HG02852 (cell line): ENCODE measurements around the gene LMCD1.
A peak's percentile ranks its signal among the peaks of the same experiment; 100 is the strongest.

Experiments
- ATAC-seq: cut with Tn5 transposase; IDR thresholded peaks from one replicate; pipeline ENCODE4 v1.9.1; 2021; ENCODE audit warnings: mild to moderate bottlenecking, moderate library complexity; ENCODE audit not compliant: unreplicated experiment

The LMCD1 gene

DNA sequence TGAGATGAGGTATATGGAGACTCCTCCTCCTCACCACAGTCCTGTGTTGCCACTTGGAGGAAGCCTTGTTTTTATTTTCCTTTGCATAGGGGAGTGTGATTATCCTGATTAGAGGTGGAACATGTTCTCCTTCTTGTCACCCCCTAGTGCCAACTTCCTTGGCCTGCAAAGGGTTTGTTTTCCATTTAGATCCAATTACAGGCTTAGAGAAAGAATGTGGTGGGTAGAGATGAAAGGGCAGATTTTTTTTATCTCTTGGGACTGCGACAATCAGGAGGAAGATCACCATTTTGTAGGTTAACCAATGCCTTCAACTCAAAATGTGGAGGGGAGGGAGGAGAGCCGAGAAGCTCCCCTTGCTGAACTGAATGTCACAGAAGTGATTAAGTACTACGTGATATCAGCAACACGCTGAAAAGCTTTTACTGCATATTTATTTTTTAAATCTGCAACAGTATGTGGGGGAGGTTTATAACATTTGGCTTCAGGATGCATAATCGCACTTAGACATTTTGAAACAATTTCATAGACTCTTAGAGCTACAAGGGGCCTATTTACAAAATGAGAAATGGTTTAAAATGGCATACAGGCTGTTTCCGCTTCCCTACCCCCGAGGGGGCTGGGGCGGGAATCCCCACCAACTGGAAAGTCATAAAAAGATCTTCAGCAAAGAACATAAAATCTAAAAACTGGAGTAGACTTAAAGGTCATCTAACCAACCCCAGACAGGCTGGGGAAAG, 2.4 kb downstream of the LMCD1 start:
- no peak for ATAC-seq

DNA sequence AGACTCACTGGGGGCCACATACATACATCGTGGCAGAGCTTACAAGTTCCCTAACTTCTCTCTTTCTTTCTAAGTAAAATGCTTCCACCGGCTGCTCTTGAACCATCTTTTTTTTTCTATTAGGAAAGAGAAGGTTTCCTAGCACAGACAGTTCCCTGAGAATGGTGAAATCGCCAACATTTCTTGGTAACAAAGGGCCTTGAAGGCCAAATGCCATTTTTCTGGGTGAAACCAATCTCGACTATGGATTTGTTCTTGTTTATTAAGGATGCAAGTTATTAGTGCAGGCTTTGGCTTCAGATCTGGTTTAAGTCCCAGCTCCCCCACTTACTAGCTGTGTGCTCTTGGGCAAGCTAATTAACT, 3.0 kb downstream of the LMCD1 start:
- ATAC-seq = no peak

DNA sequence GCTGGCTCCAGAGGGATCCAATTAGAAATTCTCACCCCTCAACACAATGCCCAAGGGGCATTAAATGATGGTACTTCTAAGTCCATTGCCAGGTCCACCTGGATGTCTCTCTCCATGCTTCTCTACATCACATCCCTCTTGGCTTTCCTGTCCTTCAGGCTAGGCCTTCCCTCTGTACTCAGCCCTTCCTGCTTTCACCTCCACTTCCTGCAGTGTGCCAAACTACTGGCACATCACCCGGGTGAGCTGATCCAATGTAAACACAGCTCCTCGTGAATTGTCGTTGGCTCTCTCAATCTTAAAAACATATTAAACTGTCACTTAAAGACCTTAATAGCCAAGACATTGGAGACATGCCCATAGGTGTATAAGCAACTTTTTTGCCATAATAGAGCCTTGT, 4.0 kb downstream of the LMCD1 start:
- ATAC-seq = no peak

DNA sequence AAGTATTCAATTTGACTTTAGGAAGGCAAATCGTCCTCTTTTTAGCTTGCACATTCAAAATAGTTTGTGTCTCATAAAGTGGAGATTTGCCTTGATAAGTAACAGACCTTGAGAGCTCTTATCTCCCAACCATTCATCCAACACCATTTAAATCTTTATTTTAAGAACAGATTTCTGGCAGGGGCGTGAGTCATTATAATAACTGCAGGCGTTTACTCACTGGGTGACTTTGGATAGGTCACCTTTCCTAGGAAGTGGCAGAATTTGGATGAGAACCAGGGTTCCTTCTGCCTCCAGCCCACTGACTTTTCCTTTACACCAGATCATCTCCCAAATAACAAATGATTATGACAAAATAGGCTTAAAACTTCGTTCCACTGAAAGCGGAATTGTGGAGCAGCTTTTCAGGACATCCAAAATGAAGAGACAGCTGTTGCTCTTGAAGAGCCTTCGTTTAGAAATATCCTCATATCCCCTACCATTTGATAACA, 5.0 kb downstream of the LMCD1 start:
- no peak for ATAC-seq

DNA sequence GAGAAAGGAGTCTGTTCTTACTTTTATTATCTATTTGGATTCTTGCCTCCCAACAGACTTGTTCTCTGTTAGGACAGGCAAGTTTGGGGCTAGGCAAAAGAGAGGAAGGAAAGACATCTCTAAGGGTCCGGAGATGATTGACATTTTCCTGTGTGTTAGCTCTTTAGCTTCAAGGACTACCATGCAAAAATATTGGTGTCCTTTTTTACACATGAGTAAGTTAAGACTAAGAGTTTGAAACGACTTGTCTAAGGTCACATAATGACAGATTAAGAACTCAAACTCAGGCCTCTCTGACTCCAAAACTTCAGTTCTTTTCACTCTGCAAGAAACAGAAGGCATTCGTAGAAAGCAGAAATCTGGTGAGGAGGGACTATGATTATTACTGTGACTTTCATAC, 5.9 kb downstream of the LMCD1 start:
- no peak for ATAC-seq

DNA sequence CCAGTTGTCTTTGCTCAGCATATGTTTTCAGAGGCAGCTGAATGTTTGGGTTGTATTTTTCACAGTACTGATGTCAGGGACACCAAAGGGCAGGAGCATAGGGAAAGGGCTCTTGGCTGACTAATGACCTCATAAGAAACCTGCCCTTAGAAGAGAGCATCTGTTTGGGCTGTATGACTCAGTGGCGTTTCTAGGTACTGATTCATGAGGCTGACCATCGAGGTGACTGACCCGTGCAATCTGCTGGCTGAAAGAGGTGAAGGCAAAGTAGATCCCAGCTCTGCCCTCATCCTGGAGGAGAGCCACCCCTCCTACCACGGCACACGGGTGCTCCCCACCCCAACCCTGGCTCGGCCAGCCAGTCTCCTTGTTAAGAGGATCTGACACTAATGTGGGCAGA, 8.3 kb downstream of the LMCD1 start:
- no peak for ATAC-seq

DNA sequence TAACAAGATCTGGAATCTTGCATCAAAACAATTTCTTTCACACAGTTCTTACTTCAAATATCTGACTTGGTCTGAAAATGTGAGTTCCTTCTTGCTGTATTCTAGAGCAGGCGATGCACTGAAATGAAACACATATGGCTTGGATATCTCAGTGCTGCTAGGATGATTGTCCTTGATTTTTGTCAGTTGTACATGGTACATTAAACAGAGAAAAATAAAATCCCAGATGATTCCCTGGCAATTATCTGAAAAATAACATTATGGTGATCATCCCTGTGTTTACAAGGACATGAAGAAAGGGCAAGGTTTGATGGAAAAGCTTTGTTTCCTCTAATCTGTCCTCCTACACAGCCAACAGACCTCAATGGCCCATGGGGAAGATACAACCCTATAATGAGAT, 10.6 kb downstream of the LMCD1 start:
- ATAC-seq = no peak

DNA sequence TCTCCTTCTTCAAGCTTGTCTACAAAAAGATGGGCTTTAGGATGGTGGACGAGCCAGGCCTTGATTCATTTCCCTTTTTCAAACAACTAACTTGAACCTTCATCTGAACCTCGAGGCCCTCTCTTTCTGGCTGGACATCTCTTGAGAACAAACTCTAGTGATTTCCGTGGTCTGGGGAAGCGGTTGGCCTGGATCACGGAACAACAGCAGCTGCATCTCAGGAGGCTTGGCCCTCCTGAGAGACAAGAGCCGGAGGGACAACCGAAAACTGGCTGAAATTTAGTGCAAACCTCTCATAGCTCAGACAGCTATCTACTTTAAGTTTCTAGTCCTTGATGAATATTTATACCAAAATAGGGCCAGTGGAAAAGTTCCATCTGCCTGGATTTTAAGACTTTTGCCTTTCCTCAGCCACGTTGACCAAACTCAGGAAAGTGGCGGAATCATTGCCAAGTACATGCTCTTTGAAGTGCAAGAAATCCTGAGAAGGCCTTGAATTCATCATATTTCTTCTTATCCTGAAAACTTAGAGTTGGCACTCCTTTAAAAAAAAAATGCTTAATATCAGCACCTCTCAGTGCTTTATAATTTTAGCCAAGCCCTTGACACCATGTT, 14.5 kb downstream of the LMCD1 start:
- ATAC-seq = no peak

DNA sequence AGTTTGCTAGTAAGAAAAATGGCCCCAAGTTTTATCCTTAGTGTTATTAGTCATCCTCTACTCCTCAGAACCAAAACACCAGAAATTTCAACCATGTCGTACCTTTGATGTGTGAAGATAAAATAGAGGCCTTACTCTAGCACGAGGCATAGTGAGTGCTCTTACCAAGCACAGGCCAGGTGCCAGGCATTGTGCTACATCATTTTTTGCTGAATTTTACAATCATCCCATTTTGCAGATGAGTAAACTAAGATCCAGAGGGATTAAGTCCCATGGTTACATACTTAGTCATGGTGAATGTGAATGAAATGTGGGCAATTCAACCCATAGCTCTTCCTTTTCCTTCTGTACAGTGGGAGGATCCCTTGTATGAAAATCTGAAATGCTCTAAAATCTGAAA, 15.2 kb downstream of the LMCD1 start:
- no peak for ATAC-seq

DNA sequence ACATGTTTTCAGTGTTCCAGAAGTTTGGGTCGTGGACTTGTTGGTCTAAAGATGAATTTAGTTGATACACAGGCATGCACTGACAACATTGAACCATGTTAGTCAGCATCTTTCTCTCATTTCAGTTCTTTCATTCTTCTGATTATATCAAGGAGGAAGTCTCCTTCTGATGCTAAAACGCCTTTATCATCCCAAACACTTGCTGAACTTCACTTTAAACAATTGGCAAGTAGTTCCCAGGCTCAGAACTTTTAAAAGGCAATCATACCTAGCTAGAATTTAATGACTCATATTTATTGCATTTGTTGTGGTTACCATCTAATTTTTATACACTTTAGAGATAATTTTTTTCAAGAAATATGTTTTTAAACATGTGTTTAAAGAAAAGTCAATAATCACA, 15.9 kb downstream of the LMCD1 start:
- no peak for ATAC-seq

DNA sequence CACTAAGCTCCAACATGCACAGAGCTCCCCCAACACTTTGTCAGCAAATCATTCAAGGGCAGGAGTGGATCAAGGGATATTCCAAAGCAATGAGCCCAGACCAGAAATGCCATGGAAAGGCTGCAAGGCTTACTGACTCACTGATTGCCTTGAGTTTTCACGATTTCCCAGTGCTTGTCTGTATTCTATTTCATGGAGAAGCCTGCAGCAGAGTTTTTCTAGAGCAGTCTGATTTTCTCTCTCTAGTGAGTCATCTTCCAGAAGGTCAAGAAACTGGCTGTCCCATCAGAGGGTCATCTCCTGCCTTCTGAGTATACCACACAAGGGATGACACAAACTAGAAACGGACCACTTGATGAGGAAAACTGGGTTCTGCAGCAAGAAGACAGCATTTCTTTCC, 16.5 kb downstream of the LMCD1 start:
- ATAC-seq = no peak

DNA sequence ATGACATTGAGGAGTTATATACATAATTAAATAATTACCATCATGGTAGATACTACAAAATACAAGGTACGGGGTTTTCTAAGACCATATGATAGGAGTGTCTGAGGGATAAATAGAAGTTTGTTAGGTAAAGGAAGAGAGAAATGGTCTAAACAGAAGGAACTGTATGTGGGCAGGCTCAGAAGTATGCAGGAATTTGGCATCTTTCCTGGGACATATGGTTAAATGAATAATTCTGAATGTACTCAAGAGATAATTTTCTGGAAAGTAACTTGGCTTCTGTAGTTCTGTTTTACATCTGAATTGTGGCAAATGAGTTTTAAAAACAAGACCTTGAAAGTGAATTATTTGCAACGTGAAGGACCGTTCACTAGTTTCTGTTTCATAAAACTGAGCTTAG, 17.5 kb downstream of the LMCD1 start:
- no peak for ATAC-seq

DNA sequence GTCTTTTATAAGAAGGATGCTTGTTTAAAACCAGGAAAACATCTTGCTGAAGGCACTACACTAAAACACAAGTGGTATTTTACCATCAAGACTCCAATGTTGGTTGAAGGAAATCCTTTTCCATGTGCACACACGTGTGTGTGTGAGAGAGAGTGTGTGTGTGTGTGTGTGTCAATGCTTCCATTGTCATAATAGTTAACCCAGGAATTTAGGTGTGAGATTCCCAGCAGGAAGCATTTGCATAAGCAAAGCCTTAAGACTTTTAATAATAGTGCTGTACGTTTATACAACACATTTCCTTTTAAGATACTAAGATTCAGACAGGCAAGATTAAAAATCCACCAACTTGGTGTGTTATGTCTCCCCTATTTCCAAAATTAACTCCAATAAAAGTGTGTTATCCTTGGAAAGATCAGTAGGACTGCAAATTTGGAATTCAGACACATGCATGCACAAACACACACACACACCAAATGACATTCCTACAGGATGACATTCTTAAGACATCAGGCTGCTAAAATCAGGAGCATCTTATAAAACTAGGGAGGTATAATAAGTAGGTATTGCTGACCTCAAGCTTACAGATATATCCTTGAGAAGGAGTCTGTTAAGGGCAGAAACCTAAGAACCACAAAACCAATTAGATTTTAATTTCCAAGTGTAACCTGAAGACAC, 18.3 kb downstream of the LMCD1 start:
- no peak for ATAC-seq

DNA sequence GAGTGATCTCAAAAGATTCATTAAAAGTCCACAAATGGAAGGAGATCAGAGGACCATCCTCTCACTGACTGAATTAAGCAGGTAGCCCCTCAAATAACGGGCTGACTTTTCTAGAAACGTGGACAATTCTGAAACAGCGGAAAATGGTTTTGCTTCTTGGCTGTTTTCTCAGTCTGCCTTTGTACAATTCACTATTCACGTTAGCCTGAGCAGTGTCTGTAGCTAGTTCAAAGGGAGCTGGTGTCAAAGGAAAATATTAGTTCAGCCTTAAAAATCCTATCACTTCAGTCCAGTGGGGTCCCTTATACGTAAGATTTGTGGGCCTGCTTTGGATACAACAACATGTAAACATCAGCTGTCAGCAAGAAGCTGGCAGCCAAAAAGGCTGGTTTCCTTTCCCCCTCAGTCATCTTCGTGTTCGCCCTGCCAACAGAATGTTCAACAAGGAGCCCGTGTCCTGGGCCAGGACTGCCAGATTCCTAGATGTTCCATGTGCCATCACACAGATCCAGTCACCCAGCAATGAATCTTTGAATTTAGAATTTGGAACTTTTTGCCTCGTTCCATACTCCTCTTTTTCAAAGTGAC, 19.3 kb downstream of the LMCD1 start:
- ATAC-seq = no peak

DNA sequence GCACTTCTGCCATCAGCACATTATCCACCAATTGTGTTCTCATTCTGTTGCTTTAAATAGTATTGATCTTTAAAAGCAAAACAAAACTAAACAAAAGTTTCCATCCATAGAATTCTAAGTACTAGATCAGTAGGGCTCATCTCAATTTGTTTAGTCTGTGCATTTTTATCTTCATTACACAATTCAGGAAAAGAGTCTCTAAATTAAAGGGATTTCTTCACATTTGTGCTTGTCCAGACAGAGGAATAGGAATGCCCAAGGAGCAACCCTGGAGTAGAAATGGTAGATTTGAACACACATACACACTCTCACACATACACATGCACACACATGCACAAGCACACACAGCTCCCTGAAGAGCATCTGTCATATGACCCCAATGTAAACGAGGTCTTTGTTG, 21.4 kb downstream of the LMCD1 start:
- ATAC-seq = no peak

DNA sequence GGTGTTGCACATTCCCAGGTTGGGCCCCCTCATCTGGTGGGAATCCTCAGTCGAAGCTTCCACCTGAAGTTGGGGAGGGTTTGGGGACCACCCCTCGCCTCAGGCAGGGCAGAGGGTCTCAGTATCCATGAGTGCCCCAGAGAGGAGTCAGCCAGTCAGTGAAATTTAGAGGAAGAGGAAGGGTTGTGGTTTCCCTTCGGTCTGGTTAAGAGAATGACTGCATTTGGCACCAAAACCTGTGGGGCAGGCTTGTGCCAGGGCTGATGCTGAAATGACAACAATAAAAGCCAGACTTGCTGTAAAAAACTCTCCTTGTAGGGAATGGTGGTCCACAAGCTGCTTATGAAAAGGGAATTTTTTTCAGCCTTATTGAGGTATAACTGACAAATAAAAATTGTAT, 22.6 kb downstream of the LMCD1 start:
- ATAC-seq = no peak

DNA sequence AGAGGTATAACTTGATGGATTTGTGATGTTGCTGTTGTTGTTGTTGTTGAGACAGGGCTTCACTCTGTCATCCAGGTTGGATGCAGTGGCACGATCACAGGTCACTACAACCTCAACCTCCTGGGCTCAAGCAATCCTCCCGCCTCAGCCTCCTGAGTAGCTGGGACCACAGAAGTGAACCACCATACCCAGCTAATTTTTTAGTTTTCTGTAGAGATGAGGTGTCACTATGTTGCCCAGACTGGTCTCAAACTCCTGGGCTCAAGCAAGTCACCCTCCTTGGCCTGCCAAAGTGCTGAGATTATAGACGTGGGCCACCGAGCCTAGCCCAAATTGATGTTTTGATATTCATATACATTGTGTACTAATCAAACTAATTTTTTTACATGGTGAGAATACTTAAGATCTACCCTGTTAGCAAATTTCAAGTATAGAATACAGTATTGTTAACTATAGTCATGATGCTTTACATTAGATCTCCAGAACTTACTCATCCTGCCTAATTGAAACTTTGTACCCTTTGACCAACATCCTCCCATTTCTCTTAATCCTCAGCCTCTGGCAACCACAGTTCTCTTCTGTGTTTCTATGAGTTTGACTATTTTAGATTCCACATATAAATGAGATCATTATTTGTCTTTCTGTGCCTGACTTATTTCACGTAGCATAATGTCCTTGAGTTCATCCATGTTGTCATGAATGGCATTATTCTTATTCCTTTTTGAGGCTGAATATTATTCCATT, 23.2 kb downstream of the LMCD1 start:
- peak; percentile 80 for ATAC-seq

DNA sequence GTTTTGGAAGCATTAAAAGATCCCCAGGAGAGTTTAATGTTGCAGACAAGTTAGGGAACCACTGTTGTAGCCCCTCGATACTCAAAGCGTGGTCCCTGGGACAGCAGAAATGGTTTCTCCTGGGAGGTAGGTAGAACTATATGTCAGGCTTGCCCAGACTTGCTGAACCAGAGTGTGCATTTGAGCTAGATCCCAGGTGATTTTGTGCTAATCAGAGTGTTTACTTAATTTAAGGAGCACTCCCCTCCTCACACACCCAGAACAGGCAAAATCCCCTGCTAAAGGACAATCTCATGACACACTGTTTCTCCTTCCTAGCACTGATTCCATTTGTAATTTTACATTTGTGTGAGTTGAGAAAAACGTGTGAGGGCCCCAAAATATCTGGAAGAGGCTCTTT, 24.3 kb downstream of the LMCD1 start:
- no peak for ATAC-seq

DNA sequence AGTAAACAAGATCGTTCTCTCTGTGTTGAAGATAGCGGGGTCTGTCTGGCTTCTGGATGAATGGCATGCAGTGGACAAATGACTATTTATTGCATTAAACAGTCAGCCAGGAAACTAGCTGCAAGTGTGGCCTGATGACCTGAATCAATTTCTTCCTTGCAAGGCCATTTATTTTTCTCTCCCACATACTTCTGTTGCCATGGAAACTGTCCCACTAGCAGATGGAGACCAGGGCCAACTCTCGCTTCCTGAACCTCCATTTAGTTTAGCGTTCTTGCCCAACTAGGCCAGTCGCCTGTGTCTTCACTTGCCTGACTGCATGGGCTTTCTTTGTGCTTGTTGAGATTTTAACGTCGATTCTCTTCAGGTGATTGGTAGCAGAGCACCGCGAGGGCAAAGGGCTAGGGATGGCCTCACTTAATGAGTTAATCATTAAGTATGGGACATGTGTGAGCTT, 27.6 kb downstream of the LMCD1 start:
- ATAC-seq = no peak

DNA sequence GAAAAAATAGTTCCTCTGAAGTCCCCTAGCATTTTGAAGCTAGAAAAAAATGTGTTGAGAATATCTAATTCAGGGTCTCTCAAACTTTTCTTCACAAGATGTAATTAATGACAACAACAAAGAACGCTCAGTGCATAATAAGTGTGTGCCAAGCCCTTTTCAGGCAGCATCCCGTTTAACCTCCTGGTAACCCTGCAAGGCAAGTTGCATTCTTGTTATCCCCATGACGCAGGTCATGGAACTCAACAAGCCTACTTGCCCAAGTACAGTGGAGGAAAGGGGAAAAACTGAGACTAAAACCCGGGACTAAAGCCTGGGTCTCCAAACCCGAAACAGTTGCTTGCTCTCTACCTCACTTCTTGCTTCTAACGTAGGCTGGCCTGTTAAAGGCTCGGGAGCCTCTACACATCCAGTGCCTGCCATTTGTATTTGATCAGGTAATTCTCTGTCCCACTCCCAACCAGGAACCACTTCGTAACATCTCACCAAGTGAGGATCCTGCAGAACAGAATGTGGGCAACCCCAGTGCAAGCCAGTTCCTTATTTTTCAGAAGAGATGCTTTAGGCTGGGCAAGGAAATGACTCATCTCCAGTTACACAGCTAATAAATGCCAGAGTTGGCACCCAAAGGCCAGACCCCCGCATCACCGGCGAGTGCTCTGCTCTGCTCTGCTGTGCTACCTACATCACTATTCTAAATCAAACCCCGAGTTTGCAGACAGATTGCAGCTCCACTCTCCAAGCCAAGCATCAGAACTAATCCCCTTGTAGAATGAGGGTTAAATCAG, 28.3 kb downstream of the LMCD1 start:
- no peak for ATAC-seq
